Measurements from ENCODE around the gene NOS3. TPM values are rescaled to one million over a fixed set of nuclear protein-coding genes. Genes with fewer than 3 reads are reported as not detected.

Gene NOS3
- total and polyA plus RNA-seq, 4 experiments from 2014 or later = 4.0 to 14.9 (median 5.6) TPM

DNA sequence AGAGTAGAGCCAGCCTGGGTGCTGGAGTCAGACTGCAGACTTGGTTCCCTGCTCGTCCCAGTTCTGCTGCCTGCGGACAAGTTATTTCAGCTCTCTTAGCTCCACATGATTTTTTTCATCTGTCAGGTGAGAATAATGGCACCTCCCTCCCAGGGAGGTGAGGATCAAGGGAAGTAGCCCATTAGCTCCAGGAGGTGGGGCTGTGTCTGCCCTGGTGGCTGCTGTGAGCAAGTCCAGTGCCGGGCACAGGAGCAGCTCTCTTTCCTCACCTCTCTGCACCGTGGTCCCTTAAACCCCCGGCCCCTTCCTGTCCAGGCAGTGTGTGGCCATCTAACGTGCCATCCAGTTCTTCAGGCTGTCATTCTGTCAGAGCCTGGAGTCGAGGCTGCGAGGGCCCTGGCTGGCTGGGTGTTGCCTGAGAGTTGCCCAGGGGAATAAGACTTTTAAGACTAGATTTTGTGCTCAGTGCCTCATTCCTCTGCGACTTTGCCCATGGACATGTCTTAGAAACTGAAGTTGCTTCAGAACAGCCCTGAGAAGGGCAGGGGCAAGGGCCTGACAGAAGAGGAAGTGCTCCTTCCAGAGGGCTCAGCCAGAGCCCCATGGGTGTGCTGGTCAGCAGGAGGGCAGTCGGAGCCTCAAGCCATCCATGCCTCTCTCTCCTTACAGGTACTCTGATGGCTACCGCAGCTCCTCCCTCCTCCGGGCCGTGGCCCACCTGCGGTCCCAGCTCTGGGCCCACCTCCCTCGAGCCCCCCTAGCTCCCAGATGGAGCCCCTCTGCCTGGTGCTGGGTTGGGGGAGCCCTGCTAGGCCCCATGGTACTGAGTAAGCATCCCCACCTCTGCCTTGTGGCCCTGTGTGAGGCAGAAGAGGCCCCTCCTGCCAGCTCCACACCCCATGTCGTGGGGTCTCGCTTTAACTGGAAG, 42.4 kb downstream of the NOS3 start:
- Mint-ChIP-seq H3K27ac (peak overlapping the region in 1 of 7 donors; percentile 18), H3K27me3 (no peaks in the 10 kb centered on the region), H3K4me1 (peaks cover 7 to 19% (median 14%) of the 10 kb centered on the region in 4 donors), H3K4me3 (peak overlapping the region in 1 of 8 donors; percentile 48), H3K36me3 (peaks cover 12 to 32% of the 10 kb centered on the region in 2 donors), H3K9me3 (no peaks in the 10 kb centered on the region)
- POLR2A ChIA-PET (ENCODE audit: partially characterized antibody) = interaction anchor here (1.1 to 1.2 kb wide), 2 partner anchors 19 to 25 kb away, joined by 3 read pairs; no protein-coding TSS in a partner anchor
- peaks cover 14% of the 10 kb centered on the region for H3K4me1 ChIP-seq (ENCODE audit: insufficient read depth, low read length)
- no peak overlapping the region for H3K27ac ChIP-seq (ENCODE audit: low read depth, low read length)
- H3K27me3 ChIP-seq (ENCODE audit: insufficient read depth, low read length) = no peaks in the 10 kb centered on the region
- CTCF ChIA-PET (ENCODE audit: partially characterized antibody) = interaction anchor here (3.2 kb wide), 1 partner anchor 15 kb away, joined by 14 read pairs; no protein-coding TSS in a partner anchor
- intact Hi-C loops (cut with micrococcal nuclease) = no loop called here
- H3K9me3 ChIP-seq (ENCODE audit: control insufficient read depth in 1 of 2, low read length in 2 of 2) = no peaks in the 10 kb centered on the region
- H3K4me3 ChIP-seq (ENCODE audit: low read length in 2 of 2) = no peak overlapping the region
- DNase-seq = no peak
- peaks cover 38% of the 10 kb centered on the region for H3K36me3 ChIP-seq (ENCODE audit: insufficient read depth, low read length)

DNA sequence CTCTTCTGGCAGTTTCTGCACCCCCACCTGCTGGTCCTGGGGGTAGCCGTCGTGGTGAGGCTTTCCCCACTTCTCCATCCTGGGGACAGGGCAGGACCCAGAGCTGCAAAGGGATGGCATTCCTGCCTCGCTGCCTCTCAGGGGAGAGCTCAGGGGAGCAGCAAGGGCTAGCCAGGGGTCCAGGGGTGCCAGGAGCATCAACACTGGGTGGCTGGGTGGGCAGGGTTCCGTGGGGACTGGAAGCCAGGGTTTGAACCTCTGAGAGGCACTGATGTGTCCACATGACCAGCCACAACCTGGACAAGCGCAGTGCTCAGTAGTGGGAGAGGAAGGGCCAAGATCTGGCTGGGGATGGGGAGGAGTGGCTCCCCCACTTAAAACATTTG, 43.0 kb downstream of the NOS3 start:
- Mint-ChIP-seq H3K27me3 (no peaks in the 10 kb centered on the region), H3K9me3 (no peaks in the 10 kb centered on the region), H3K4me3 (no peak overlapping the region), H3K4me1 (peaks cover 4 to 15% (median 10%) of the 10 kb centered on the region in 4 donors), H3K27ac (no peak overlapping the region), H3K36me3 (peaks cover 12 to 26% of the 10 kb centered on the region in 2 donors)
- CTCF ChIA-PET (ENCODE audit: partially characterized antibody) = interaction anchor here (3.2 kb wide), 1 partner anchor 15 kb away, joined by 14 read pairs; no protein-coding TSS in a partner anchor
- Histone ChIP-seq H3K27ac (ENCODE audit: low read depth, low read length) (no peak overlapping the region), H3K4me1 (ENCODE audit: insufficient read depth, low read length) (peaks cover 15% of the 10 kb centered on the region), H3K27me3 (ENCODE audit: insufficient read depth, low read length) (no peaks in the 10 kb centered on the region), H3K4me3 (ENCODE audit: low read length in 2 of 2) (no peak overlapping the region), H3K9me3 (ENCODE audit: control insufficient read depth in 1 of 2, low read length in 2 of 2) (no peaks in the 10 kb centered on the region), H3K36me3 (ENCODE audit: insufficient read depth, low read length) (peaks cover 38% of the 10 kb centered on the region)
- DNase-seq = no peak
- intact Hi-C loops (cut with micrococcal nuclease) = no loop called here
- POLR2A ChIA-PET (ENCODE audit: partially characterized antibody) = interaction anchor here (1.1 to 1.2 kb wide), 2 partner anchors 20 to 25 kb away, joined by 3 read pairs; no protein-coding TSS in a partner anchor

DNA sequence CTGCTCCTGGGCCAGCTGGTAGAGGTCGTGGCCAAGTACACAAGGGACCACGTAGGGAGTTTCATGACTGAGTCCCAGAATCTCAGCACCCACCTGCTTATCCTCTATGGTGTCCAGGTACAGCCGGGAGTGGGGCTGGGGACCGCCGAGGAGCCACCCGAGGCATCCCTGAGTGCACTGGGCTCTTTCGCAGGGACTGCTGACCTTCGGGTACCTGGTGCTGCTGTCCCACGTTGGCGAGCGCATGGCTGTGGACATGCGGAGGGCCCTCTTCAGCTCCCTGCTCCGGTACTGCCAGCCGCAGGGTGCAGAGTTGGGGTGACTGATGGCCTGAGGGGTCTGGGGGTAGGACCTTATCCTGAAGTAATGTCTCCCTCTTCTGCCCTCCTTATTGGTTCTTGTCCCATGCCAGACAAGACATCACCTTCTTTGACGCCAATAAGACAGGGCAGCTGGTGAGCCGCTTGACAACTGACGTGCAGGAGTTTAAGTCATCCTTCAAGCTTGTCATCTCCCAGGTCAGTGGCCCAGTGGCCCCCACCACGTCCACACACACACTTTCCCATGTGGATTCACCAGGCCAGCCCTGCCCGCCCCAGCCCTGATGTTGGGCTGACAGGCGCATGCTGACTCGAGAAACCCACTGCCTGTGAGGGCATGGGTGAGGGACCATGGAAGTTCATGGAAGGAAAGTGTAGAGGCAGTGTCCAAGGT, 43.7 kb downstream of the NOS3 start:
- no peaks in the 10 kb centered on the region for H3K9me3 ChIP-seq (ENCODE audit: control insufficient read depth in 1 of 2, low read length in 2 of 2)
- peaks cover 12 to 28% of the 10 kb centered on the region in 2 donors for H3K36me3 Mint-ChIP-seq
- no peaks in the 10 kb centered on the region for H3K27me3 ChIP-seq (ENCODE audit: insufficient read depth, low read length)
- no peak overlapping the region for H3K4me3 Mint-ChIP-seq
- DNase-seq = no peak
- H3K4me1 ChIP-seq (ENCODE audit: insufficient read depth, low read length) = peaks cover 15% of the 10 kb centered on the region
- peaks cover 2 to 15% (median 10%) of the 10 kb centered on the region in 4 donors for H3K4me1 Mint-ChIP-seq
- H3K9me3 Mint-ChIP-seq = no peaks in the 10 kb centered on the region
- intact Hi-C loops (cut with micrococcal nuclease) = no loop called here
- no peak overlapping the region for H3K27ac Mint-ChIP-seq
- POLR2A ChIA-PET (ENCODE audit: partially characterized antibody) = interaction anchor here (0.8 to 1.1 kb wide), 2 partner anchors 16 to 21 kb away, joined by 3 read pairs; no protein-coding TSS in a partner anchor
- CTCF ChIA-PET (ENCODE audit: partially characterized antibody) = no interaction called here
- H3K27me3 Mint-ChIP-seq = no peaks in the 10 kb centered on the region
- no peak overlapping the region for H3K27ac ChIP-seq (ENCODE audit: low read depth, low read length)
- H3K36me3 ChIP-seq (ENCODE audit: insufficient read depth, low read length) = peaks cover 38% of the 10 kb centered on the region
- H3K4me3 ChIP-seq (ENCODE audit: low read length in 2 of 2) = no peak overlapping the region

- no peak overlapping the region for H3K27ac Mint-ChIP-seq
- peaks cover 0 to 2% (median 0%) of the 10 kb centered on the region in 8 donors for H3K9me3 Mint-ChIP-seq
- peaks cover 2 to 16% (median 12%) of the 10 kb centered on the region in 4 donors for H3K4me1 Mint-ChIP-seq
- CTCF ChIA-PET (ENCODE audit: partially characterized antibody) = no interaction called here
- Histone ChIP-seq H3K36me3 (ENCODE audit: insufficient read depth, low read length) (peaks cover 38% of the 10 kb centered on the region), H3K27me3 (ENCODE audit: insufficient read depth, low read length) (no peaks in the 10 kb centered on the region), H3K4me1 (ENCODE audit: insufficient read depth, low read length) (peaks cover 13% of the 10 kb centered on the region), H3K4me3 (ENCODE audit: low read length in 2 of 2) (no peak overlapping the region), H3K27ac (ENCODE audit: low read depth, low read length) (no peak overlapping the region), H3K9me3 (ENCODE audit: control insufficient read depth in 1 of 2, low read length in 2 of 2) (no peaks in the 10 kb centered on the region)
- H3K36me3 Mint-ChIP-seq = peaks cover 12 to 28% of the 10 kb centered on the region in 2 donors
- DNase-seq = no peak
- no peaks in the 10 kb centered on the region for H3K27me3 Mint-ChIP-seq
- POLR2A ChIA-PET (ENCODE audit: partially characterized antibody) = interaction anchor here (0.8 to 1.0 kb wide), 2 partner anchors 17 to 159 kb away, joined by 3 read pairs; no protein-coding TSS in a partner anchor
- intact Hi-C loops (cut with micrococcal nuclease) = no loop called here
- H3K4me3 Mint-ChIP-seq = no peak overlapping the region
Measured at GRCh38 chr7:151035026-151035717, 44.4 kb downstream of the NOS3 start.

DNA sequence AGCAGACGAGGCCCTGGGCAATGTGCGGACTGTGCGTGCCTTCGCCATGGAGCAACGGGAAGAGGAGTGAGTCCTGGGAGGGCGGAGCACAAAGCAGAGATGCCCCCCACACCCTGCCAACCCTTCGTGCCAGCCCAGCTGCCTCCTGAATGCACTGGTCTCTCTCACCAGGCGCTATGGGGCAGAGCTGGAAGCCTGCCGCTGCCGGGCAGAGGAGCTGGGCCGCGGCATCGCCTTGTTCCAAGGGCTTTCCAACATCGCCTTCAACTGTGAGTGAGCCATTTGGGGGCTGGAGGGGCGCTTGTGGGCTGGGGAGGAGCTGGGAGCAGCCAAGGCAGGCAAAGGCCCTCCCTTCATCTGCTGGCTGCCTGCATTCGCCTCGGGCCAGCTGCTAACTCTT, 45.1 kb downstream of the NOS3 start:
- CTCF ChIA-PET (ENCODE audit: partially characterized antibody) = no interaction called here

DNA sequence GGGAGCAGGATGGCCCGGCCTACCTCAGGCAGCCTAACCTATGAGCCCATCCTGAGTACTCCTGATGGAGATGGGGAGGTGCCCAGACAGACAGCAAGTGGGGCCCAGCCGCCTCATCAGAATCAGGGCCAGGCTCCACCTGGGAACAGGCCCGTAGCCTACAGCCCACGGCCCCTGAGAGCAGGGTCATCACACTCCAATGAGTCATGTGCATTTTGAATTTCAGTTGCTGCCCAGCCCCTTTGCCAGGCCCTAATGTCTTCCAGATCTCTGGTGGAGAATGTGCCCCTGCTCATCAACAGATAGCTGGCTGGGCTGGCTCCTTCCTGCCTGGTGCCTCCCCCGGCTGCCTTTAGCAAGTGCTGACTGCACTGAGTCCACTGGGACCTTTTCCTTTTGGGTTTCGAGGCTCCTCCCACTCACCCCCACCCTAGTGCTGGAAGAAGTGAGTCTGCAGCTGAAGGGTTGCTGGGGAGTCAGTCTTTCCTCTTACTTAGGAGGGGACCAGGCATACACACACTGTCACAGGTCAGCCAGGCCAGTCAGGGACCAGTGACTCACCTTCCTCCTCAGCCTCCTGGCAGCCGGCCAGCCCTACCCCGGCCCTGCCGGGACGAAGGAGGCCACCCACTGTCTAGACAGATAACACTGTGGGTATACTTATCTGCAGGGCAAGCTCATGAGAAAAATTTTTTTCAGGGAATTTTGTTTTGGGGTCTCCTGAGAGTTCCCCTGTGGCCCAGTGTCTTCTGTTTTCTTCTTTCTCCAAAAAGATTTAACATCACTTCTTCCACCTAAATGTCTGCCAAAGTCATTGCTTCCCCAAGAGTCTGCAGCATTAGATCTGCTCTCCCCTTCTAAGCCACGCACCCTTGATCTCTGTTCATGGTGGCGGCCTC, 48.4 kb downstream of the NOS3 start:
- intact Hi-C loops (cut with micrococcal nuclease) = no loop called here
- Mint-ChIP-seq H3K27me3 (no peaks in the 10 kb centered on the region), H3K36me3 (peaks cover 9 to 18% of the 10 kb centered on the region in 2 donors), H3K4me1 (peaks cover 0 to 13% (median 11%) of the 10 kb centered on the region in 4 donors), H3K4me3 (no peak overlapping the region), H3K9me3 (peaks cover 0 to 2% (median 0%) of the 10 kb centered on the region in 8 donors), H3K27ac (peak overlapping the region in 4 of 7 donors; percentile 52 to 72 (median 60))
- Histone ChIP-seq H3K9me3 (ENCODE audit: control insufficient read depth in 1 of 2, low read length in 2 of 2) (no peaks in the 10 kb centered on the region), H3K4me1 (ENCODE audit: insufficient read depth, low read length) (peaks cover 13% of the 10 kb centered on the region), H3K36me3 (ENCODE audit: insufficient read depth, low read length) (peaks cover 23% of the 10 kb centered on the region), H3K27ac (ENCODE audit: low read depth, low read length) (no peak overlapping the region), H3K4me3 (ENCODE audit: low read length in 2 of 2) (no peak overlapping the region), H3K27me3 (ENCODE audit: insufficient read depth, low read length) (no peaks in the 10 kb centered on the region)
- DNase-seq = peak in 1 of 5 donors; percentile 63
- ChIA-PET POLR2A (ENCODE audit: partially characterized antibody) (interaction anchor here (1.4 kb wide), 1 partner anchor 23 kb away, joined by 3 read pairs; no protein-coding TSS in a partner anchor), CTCF (ENCODE audit: partially characterized antibody) (interaction anchor here (1.5 to 1.9 kb wide), 3 partner anchors 11 to 85 kb away, joined by 4 read pairs; partner anchors contain the start of gene ABCB8)

More for the DNA sequence above, 45.1 kb downstream of the NOS3 start:
- no peak overlapping the region for H3K27ac ChIP-seq (ENCODE audit: low read depth, low read length)
- no peak overlapping the region for H3K27ac Mint-ChIP-seq
- peaks cover 0 to 2% (median 0%) of the 10 kb centered on the region in 8 donors for H3K9me3 Mint-ChIP-seq
- POLR2A ChIA-PET (ENCODE audit: partially characterized antibody) = interaction anchor here (0.8 to 1.0 kb wide), 2 partner anchors 22 to 160 kb away, joined by 3 read pairs; no protein-coding TSS in a partner anchor
- intact Hi-C loops (cut with micrococcal nuclease) = no loop called here
- peaks cover 38% of the 10 kb centered on the region for H3K36me3 ChIP-seq (ENCODE audit: insufficient read depth, low read length)
- H3K9me3 ChIP-seq (ENCODE audit: control insufficient read depth in 1 of 2, low read length in 2 of 2) = no peaks in the 10 kb centered on the region
- H3K27me3 ChIP-seq (ENCODE audit: insufficient read depth, low read length) = no peaks in the 10 kb centered on the region
- no peak overlapping the region for H3K4me3 Mint-ChIP-seq
- peaks cover 13% of the 10 kb centered on the region for H3K4me1 ChIP-seq (ENCODE audit: insufficient read depth, low read length)
- H3K4me3 ChIP-seq (ENCODE audit: low read length in 2 of 2) = no peak overlapping the region
- peaks cover 12 to 28% of the 10 kb centered on the region in 2 donors for H3K36me3 Mint-ChIP-seq
- no peak for DNase-seq
- H3K27me3 Mint-ChIP-seq = no peaks in the 10 kb centered on the region
- H3K4me1 Mint-ChIP-seq = peaks cover 2 to 16% (median 12%) of the 10 kb centered on the region in 4 donors

Data from CD4-positive, alpha-beta memory T cell (primary cell).